NB4 (cell line): ENCODE results near the gene WFS1.

ENCODE experiments used
- POLR2A ChIP-seq: IDR thresholded peaks from 2 replicates; pipeline ENCODE4 v1.6.1; 2011; ENCODE audit warnings: mild to moderate bottlenecking; ENCODE audit not compliant: insufficient read length; ENCODE audit errors: extremely low read depth
- TF ChIP-seq, protein P1 (sequence below): IDR thresholded peaks from one replicate; pipeline ENCODE4 v1.5.1; 2012; ENCODE audit warnings: low read depth, low read length
- TF ChIP-seq, protein P2 (sequence below): IDR thresholded peaks from 2 replicates; pipeline ENCODE4 v1.6.1; 2011; ENCODE audit warnings: low read depth, low read length

DNA sequence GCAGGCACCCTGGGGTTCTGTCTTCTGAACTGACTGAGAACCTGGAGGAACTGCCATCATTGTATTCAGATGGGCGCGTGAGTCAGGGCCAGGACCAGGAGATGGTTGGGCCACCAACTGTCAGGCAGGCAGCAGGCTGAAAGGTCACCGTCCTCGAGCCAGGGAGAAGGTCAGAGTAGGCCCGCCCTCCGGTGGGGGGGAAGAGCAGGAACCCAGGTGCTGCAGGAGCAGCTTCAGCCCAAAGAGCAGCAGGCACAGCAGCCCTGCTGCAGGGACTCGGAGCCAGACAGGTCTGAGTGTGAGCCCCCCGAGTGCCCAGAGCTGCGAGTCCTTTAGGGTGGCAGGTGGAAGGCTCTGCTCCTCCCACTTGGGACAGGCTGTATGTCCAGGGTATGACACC lies 26.4 kb downstream of the WFS1 start:
- TF ChIP-seq, protein P1, sequence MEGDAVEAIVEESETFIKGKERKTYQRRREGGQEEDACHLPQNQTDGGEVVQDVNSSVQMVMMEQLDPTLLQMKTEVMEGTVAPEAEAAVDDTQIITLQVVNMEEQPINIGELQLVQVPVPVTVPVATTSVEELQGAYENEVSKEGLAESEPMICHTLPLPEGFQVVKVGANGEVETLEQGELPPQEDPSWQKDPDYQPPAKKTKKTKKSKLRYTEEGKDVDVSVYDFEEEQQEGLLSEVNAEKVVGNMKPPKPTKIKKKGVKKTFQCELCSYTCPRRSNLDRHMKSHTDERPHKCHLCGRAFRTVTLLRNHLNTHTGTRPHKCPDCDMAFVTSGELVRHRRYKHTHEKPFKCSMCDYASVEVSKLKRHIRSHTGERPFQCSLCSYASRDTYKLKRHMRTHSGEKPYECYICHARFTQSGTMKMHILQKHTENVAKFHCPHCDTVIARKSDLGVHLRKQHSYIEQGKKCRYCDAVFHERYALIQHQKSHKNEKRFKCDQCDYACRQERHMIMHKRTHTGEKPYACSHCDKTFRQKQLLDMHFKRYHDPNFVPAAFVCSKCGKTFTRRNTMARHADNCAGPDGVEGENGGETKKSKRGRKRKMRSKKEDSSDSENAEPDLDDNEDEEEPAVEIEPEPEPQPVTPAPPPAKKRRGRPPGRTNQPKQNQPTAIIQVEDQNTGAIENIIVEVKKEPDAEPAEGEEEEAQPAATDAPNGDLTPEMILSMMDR, result no peak
- no peak for TF ChIP-seq POLR2A
- TF ChIP-seq, protein P2, sequence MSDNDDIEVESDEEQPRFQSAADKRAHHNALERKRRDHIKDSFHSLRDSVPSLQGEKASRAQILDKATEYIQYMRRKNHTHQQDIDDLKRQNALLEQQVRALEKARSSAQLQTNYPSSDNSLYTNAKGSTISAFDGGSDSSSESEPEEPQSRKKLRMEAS, result no peak
